Naive thymus-derived CD4-positive, alpha-beta T cell (primary cell): ENCODE data around the gene HSPH1. TPM values are rescaled to one million over a fixed set of nuclear protein-coding genes. Genes with fewer than 3 reads are reported as not detected.

Source experiments
- ATAC-seq: fragments of 150-1000 bp; cut with Tn5 transposase; 2 replicates; pipeline ENCODE4 v1.10.0; 2021; ENCODE audit warnings: mild to moderate bottlenecking, moderate library complexity
- CTCF ChIA-PET: fragments of 350-600 bp; sonication (Branson Sonifier 250); formaldehyde crosslinking; loops from one replicate; lab custom pipeline; 2021; ENCODE audit warnings: antibody characterized with exemption; lab: Charles Lee
- POLR2A ChIA-PET: fragments of 350-600 bp; sonication (Branson Sonifier 250); formaldehyde crosslinking; loops from one replicate; lab custom pipeline; 2021; ENCODE audit warnings: antibody characterized with exemption, inconsistent platforms; lab: Charles Lee
- DNase-seq, 9 donors: peaks; one replicate each; pipeline versions ENCODE4 v3.0.0 to v3.0.0-alpha.2; 2020 to 2022; ENCODE audit warnings: mixed read lengths in 1 of 9
- H3K27ac ChIP-seq: one replicate; pipeline ENCODE4 v1.7.0; 2013; ENCODE audit warnings: mild to moderate bottlenecking, low read depth, low read length, moderate library complexity
- H3K27me3 ChIP-seq, 2 donors: one replicate each; pipeline ENCODE4 v1.7.0; 2013; ENCODE audit warnings: low read length in 2 of 2, mild to moderate bottlenecking in 2 of 2, moderate library complexity in 2 of 2; ENCODE audit not compliant: control insufficient read depth in 2 of 2, insufficient read depth in 2 of 2
- H3K36me3 ChIP-seq, 3 experiments: 1 replicate in 2 of 3; 2 replicates in 1 of 3; pipeline ENCODE4 v1.7.0; 2013; ENCODE audit warnings: low read length in 3 of 3, mild to moderate bottlenecking in 3 of 3, moderate library complexity in 1 of 3; ENCODE audit not compliant: insufficient read depth in 3 of 3, control insufficient read depth in 2 of 3
- H3K4me1 ChIP-seq, 2 donors: one replicate each; pipeline ENCODE4 v1.7.0; 2013; ENCODE audit warnings: low read length in 2 of 2, mild to moderate bottlenecking in 2 of 2, moderate library complexity in 1 of 2; ENCODE audit not compliant: control insufficient read depth in 2 of 2, insufficient read depth in 2 of 2
- H3K4me3 ChIP-seq: 2 replicates; pipeline ENCODE4 v1.7.0; 2013; ENCODE audit warnings: mild to moderate bottlenecking, low read length
- H3K9me3 ChIP-seq, 3 experiments: 1 replicate in 2 of 3; 2 replicates in 1 of 3; pipeline ENCODE4 v1.7.0; 2013; ENCODE audit warnings: low read length in 3 of 3; ENCODE audit not compliant: control insufficient read depth in 2 of 3
- H3K27ac Mint-ChIP-seq, 9 donors: one replicate each; pipeline ENCODE4 v1.8.0; 2020 to 2022; ENCODE audit warnings: mixed read lengths in 9 of 9, mild to moderate bottlenecking in 8 of 9, moderate library complexity in 5 of 9, inconsistent platforms in 2 of 9
- H3K27me3 Mint-ChIP-seq, 5 donors: one replicate each; pipeline ENCODE4 v1.8.0; 2021 to 2022; ENCODE audit warnings: mixed read lengths in 5 of 5, mild to moderate bottlenecking in 1 of 5
- H3K36me3 Mint-ChIP-seq, 5 donors: one replicate each; pipeline ENCODE4 v1.8.0; 2020 to 2022; ENCODE audit warnings: mixed read lengths in 5 of 5, mild to moderate bottlenecking in 3 of 5, inconsistent platforms in 1 of 5
- H3K4me1 Mint-ChIP-seq, 7 donors: one replicate each; pipeline ENCODE4 v1.8.0; 2020 to 2022; ENCODE audit warnings: mixed read lengths in 7 of 7, mild to moderate bottlenecking in 3 of 7, inconsistent platforms in 1 of 7
- H3K4me3 Mint-ChIP-seq, 10 donors: one replicate each; pipeline ENCODE4 v1.8.0; 2020 to 2022; ENCODE audit warnings: mild to moderate bottlenecking in 10 of 10, mixed read lengths in 10 of 10, moderate library complexity in 6 of 10, inconsistent platforms in 2 of 10
- H3K9me3 Mint-ChIP-seq, 11 donors: one replicate each; pipeline ENCODE4 v1.8.0; 2020 to 2022; ENCODE audit warnings: mixed read lengths in 11 of 11, mild to moderate bottlenecking in 4 of 11, inconsistent platforms in 1 of 11, moderate library complexity in 1 of 11
- intact Hi-C, 2 donors: fragments of 100-400 bp; cut with micrococcal nuclease; formaldehyde crosslinking; loops; one replicate each; pipeline ENCODE4 v1.15.1; 2023
- polyA plus RNA-seq, 2 donors: library from polyadenylated mRNA; unstranded; fragments of 300-500 nt; fragmentation: Illumina TruSeq; gene quantifications; one replicate each; pipeline ENCODE4 v1.2.3, GENCODE V29; 2021
- total RNA-seq, 6 experiments: library from RNA in 5 of 6; stranded (reverse) in 5 of 6; gene quantifications; 1 replicate in 5 of 6; 2 replicates in 1 of 6; pipeline ENCODE4 v1.2.3 and lab custom pipeline; 2021 to 2026

HSPH1 gene
- total and polyA plus RNA-seq, 7 experiments from 2014 or later: 36.6 to 154 (median 73.1) TPM

DNA sequence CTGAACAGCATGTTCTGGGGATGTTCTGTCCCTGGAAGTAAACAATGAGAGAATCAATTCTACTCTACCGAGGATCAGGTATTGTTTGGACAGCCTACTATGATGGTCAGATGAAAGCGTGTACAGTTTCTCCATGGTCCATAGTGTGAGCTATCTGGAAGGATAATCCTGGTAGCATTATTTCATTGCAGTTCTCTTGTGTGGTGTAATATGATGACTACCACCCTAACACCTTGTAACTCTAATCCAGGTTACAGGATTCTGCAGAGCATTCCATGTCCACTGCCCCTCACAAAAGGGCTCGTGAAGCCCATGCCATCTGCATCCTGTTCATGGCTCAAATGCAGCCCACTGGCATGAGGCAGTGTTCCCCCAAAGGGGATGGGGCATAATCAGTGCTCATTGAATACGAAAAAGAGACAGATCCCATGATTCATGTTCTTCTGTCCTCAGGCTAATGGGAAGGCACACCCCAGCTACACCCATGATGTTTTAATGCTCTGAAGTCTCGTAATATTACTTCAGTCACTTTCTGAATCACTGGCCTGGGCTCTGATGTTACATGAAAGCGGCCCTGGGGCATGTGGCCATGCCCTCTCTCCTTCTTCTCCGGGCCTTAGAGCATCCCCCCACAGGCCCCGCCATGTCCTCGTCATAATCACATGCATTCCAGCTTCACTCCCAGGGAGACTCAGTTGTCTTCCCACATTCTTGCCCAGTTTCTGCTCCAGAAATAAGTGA is 68.4 kb downstream of the HSPH1 start:
- no peaks in the 10 kb centered on the region for H3K36me3 Mint-ChIP-seq
- intact Hi-C loops: no loop called here
- no peaks in the 10 kb centered on the region for H3K9me3 Mint-ChIP-seq
- CTCF ChIA-PET: no interaction called here
- Histone ChIP-seq H3K9me3 (no peaks in the 10 kb centered on the region), H3K27ac (no peak overlapping the region), H3K4me1 (no peaks in the 10 kb centered on the region), H3K4me3 (no peak overlapping the region), H3K36me3 (no peaks in the 10 kb centered on the region), H3K27me3 (no peaks in the 10 kb centered on the region)
- H3K27me3 Mint-ChIP-seq: peaks cover 6 to 36% (median 24%) of the 10 kb centered on the region in 5 donors
- H3K4me1 Mint-ChIP-seq: peaks cover 0 to 11% (median 4%) of the 10 kb centered on the region in 7 donors
- POLR2A ChIA-PET: no interaction called here
- H3K27ac Mint-ChIP-seq: no peak overlapping the region
- DNase-seq: no peak
- no peak for ATAC-seq
- no peak overlapping the region for H3K4me3 Mint-ChIP-seq

DNA sequence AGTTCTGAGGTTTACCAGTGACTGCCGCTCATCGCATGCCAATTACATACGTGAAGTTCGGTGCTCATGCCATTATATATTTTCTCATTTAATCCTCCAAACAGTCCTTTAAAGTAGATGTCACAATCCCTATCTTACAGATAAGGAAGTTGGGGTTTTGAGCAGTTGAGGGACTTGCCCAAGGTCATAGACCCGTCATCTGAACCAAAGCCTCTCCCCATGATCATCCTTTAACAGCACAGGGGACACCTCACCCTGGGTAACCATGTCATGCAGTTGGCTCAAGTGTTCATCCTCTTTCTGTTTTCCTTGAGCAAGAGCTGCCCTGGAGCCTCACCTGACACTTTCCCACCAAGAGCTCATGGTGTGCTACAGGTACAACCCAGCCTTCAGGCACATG is 69.1 kb downstream of the HSPH1 start:
- Mint-ChIP-seq H3K27me3 (peaks cover 6 to 31% (median 19%) of the 10 kb centered on the region in 5 donors), H3K27ac (no peak overlapping the region), H3K9me3 (no peaks in the 10 kb centered on the region), H3K4me1 (peaks cover 0 to 11% (median 4%) of the 10 kb centered on the region in 7 donors), H3K4me3 (no peak overlapping the region), H3K36me3 (no peaks in the 10 kb centered on the region)
- no peak overlapping the region for H3K4me3 ChIP-seq
- H3K27ac ChIP-seq: no peak overlapping the region
- no peaks in the 10 kb centered on the region for H3K36me3 ChIP-seq
- no peaks in the 10 kb centered on the region for H3K4me1 ChIP-seq
- no peaks in the 10 kb centered on the region for H3K27me3 ChIP-seq
- ATAC-seq (no peak), DNase-seq (no peak)
- POLR2A ChIA-PET: no interaction called here
- CTCF ChIA-PET: no interaction called here
- intact Hi-C loops: no loop called here
- no peaks in the 10 kb centered on the region for H3K9me3 ChIP-seq

DNA sequence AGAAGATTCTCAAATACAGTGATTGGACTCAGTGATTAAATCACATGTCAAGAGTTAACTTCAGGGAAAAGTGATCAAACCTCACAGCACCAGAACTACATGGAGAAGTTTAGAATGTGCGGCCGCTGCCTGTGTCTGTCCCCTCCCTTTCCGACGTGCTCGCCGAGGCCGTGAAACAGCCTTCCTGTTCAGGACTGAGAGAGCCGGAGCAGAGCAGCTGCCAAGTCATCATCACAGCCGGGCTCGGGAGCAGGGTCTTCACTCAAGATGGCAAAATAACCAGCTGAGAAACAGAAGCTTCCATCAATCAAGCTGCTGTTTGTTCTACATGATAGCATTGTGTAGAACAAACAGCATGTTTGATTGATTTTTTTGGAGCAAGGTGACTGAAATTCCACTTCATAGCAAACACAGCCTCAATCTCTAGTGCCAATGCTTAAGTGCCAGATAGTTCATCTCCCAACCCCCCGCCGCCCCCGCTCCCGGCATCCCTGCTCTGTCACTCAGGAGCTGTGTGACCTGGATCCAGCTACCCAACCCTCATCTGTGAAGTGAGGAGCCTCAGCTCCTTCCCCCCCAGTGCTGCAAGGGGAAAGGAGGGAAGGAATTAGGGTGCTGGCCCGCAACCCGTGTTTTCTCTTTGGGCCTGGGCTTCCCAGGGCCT is 70.6 kb downstream of the HSPH1 start:
- ChIA-PET POLR2A (no interaction called here), CTCF (no interaction called here)
- H3K27me3 Mint-ChIP-seq: peaks cover 6 to 31% (median 16%) of the 10 kb centered on the region in 5 donors
- no peak overlapping the region for H3K27ac ChIP-seq
- H3K27ac Mint-ChIP-seq: no peak overlapping the region
- H3K36me3 ChIP-seq: no peaks in the 10 kb centered on the region
- intact Hi-C loops: no loop called here
- H3K36me3 Mint-ChIP-seq: no peaks in the 10 kb centered on the region
- H3K4me3 ChIP-seq: no peak overlapping the region
- no peak for DNase-seq
- H3K4me1 Mint-ChIP-seq: peaks cover 0 to 11% (median 4%) of the 10 kb centered on the region in 7 donors
- H3K9me3 Mint-ChIP-seq: no peaks in the 10 kb centered on the region
- H3K4me1 ChIP-seq: no peaks in the 10 kb centered on the region
- H3K4me3 Mint-ChIP-seq: peak overlapping the region in 1 of 10 donors; percentile 9
- no peaks in the 10 kb centered on the region for H3K27me3 ChIP-seq
- no peak for ATAC-seq
- H3K9me3 ChIP-seq: no peaks in the 10 kb centered on the region

DNA sequence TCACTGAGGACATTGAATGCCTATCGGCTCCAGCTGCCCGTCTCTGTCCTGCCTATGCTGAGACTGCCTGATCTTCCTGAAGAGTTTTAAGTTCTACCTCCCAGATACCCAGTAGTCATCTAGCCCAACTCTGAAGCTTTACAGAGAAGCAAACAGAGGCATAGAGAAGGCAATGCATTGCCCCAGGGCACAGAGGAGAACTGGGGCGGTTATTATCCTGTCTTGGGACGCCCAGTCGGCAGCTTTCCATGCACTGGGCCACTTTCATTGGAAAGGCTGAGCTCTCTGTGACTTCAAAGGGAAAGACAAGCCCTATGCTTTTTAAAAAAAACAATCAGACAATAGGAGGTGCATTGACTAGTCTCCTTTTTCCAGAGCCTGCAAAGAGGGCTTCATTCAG is 71.6 kb downstream of the HSPH1 start:
- peaks cover 11 to 35% (median 17%) of the 10 kb centered on the region in 5 donors for H3K27me3 Mint-ChIP-seq
- POLR2A ChIA-PET: no interaction called here

DNA sequence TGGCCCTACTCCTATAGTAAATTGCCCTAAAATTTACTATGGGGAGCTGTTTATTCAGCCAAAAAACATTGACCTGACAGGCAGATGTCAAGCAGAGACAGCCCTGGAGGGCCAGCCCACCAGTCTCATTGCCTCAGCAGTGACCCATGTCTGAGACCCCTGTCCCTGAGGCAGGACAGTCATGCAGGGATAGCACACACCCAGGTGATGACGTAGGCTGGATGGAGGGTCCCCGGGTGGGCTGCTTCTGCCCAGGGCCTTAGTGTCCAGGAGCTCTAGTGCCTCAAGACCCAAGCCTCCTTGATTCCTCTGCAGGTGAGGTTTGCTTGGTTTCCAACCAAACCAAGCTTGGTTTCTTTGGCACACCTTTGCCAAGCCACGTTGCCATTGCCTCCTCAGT is 72.1 kb downstream of the HSPH1 start:
- H3K27me3 Mint-ChIP-seq: peaks cover 13 to 38% (median 17%) of the 10 kb centered on the region in 5 donors
- DNase-seq (no peak), ATAC-seq (no peak)
- no peaks in the 10 kb centered on the region for H3K36me3 Mint-ChIP-seq
- Histone ChIP-seq H3K27ac (no peak overlapping the region), H3K9me3 (no peaks in the 10 kb centered on the region), H3K36me3 (no peaks in the 10 kb centered on the region), H3K4me3 (no peak overlapping the region), H3K27me3 (no peaks in the 10 kb centered on the region), H3K4me1 (no peaks in the 10 kb centered on the region)
- POLR2A ChIA-PET: no interaction called here
- no peak overlapping the region for H3K4me3 Mint-ChIP-seq
- peaks cover 0 to 11% (median 4%) of the 10 kb centered on the region in 7 donors for H3K4me1 Mint-ChIP-seq
- no peak overlapping the region for H3K27ac Mint-ChIP-seq
- intact Hi-C loops: no loop called here
- CTCF ChIA-PET: no interaction called here
- H3K9me3 Mint-ChIP-seq: no peaks in the 10 kb centered on the region

More for the DNA sequence above, 71.6 kb downstream of the HSPH1 start:
- no peaks in the 10 kb centered on the region for H3K36me3 Mint-ChIP-seq
- H3K27me3 ChIP-seq: no peaks in the 10 kb centered on the region
- no peaks in the 10 kb centered on the region for H3K9me3 Mint-ChIP-seq
- no peaks in the 10 kb centered on the region for H3K36me3 ChIP-seq
- H3K4me1 ChIP-seq: no peaks in the 10 kb centered on the region
- ATAC-seq (no peak), DNase-seq (no peak)
- intact Hi-C loops: no loop called here
- no peak overlapping the region for H3K4me3 ChIP-seq
- no peak overlapping the region for H3K27ac ChIP-seq
- no peak overlapping the region for H3K4me3 Mint-ChIP-seq
- H3K9me3 ChIP-seq: no peaks in the 10 kb centered on the region
- CTCF ChIA-PET: no interaction called here
- no peak overlapping the region for H3K27ac Mint-ChIP-seq
- peaks cover 0 to 11% (median 4%) of the 10 kb centered on the region in 7 donors for H3K4me1 Mint-ChIP-seq

DNA sequence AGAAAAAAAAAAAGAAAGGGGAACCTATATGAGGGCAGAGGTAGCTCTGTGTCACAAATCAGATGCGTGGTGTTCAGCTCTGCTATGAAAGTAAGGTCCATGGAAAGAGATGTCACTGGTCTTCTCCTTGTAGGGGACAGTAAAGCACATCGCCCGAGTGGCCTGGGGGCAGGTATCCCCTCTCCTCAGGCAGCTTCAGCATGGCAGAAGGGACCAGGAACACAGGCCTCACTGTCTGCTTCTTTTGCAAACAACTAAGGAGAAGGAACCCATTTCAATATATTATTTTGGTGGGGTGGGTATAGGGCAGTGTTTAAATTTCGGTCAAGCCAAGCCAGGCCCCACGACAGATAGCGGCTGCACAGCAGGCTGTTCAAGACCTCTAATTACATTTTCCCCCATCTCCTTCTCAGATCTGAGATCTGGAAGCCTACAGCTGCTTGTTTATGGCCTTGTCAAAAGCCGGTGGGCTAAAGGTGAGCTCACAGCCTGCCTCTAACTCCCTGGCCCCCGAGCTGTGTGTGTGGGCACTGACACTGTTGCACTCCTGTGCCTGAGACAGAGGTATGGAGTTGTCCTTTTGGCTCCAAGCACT is 72.8 kb downstream of the HSPH1 start:
- Mint-ChIP-seq H3K4me3 (no peak overlapping the region), H3K4me1 (peaks cover 0 to 11% (median 4%) of the 10 kb centered on the region in 7 donors), H3K36me3 (no peaks in the 10 kb centered on the region), H3K27ac (no peak overlapping the region), H3K27me3 (peaks cover 12 to 41% (median 13%) of the 10 kb centered on the region in 5 donors), H3K9me3 (no peaks in the 10 kb centered on the region)
- DNase-seq: no peak
- Histone ChIP-seq H3K4me3 (no peak overlapping the region), H3K27me3 (no peaks in the 10 kb centered on the region), H3K27ac (no peak overlapping the region), H3K4me1 (no peaks in the 10 kb centered on the region), H3K36me3 (no peaks in the 10 kb centered on the region), H3K9me3 (no peaks in the 10 kb centered on the region)
- ATAC-seq: no peak
- intact Hi-C loops: no loop called here
- ChIA-PET POLR2A (no interaction called here), CTCF (no interaction called here)
